ENCODE results near the gene SMIM35. TPM values are rescaled to one million over a fixed set of nuclear protein-coding genes. Genes with fewer than 3 reads are reported as not detected.

Gene SMIM35
- total RNA-seq, 3 donors from 2014 or later: not detected

DNA sequence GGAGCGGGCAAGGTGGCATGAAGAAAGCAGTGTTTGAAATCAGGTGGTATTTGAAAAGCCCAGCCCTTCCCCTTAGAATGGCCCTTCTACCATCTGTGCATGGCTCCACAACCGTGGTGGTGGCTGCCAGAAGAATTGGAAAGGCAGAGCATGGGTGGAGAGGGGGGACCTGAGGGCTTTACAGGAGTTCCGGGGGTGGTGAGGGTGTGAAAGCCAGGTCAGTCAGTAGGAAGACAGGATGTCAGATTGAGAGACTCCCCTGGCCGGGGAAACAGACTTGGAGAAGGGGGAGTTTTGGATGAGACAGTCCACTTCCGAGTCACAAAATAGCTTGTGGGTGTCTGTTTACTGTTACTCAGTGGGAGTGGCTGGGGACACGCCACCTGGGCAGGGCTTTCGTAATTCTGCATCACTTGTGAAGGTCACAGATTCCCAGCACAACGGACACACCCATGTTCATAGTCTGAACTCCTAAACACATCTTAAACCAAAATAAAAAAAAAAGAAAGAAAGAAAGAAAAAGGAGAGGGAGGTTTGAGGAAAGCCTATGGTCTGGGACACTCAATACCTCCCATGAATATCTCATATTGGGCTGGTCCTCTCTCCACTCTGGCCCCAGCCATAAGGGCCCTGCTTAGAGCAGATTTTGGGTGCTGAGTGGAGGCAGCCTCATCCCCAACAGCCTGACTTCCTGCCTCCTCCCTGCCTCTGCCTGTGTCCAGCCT, 24.4 kb upstream of the SMIM35 start:
- Histone ChIP-seq H3K9me3 (no peaks in the 10 kb centered on the region), H3K27me3 (no peaks in the 10 kb centered on the region), H3K36me3 (no peaks in the 10 kb centered on the region), H3K4me3 (no peak overlapping the region), H3K27ac (no peak overlapping the region), H3K4me1 (no peaks in the 10 kb centered on the region)
- intact Hi-C loops (cut with DNase I; ENCODE audit: low total_unique reads): no loop called here
- no peak for DNase-seq (ENCODE audit: low spot score in 2 of 2)
- TF ChIP-seq POLR2AphosphoS5 (IDR thresholded peaks at IDR 0.05): no peak
- TF ChIP-seq, protein P1, sequence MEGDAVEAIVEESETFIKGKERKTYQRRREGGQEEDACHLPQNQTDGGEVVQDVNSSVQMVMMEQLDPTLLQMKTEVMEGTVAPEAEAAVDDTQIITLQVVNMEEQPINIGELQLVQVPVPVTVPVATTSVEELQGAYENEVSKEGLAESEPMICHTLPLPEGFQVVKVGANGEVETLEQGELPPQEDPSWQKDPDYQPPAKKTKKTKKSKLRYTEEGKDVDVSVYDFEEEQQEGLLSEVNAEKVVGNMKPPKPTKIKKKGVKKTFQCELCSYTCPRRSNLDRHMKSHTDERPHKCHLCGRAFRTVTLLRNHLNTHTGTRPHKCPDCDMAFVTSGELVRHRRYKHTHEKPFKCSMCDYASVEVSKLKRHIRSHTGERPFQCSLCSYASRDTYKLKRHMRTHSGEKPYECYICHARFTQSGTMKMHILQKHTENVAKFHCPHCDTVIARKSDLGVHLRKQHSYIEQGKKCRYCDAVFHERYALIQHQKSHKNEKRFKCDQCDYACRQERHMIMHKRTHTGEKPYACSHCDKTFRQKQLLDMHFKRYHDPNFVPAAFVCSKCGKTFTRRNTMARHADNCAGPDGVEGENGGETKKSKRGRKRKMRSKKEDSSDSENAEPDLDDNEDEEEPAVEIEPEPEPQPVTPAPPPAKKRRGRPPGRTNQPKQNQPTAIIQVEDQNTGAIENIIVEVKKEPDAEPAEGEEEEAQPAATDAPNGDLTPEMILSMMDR (IDR thresholded peaks at IDR 0.05): no peak
- TF ChIP-seq POLR2A (IDR thresholded peaks at IDR 0.05): no peak

GRCh38 chr11:118109231-118109630, 22.5 kb upstream of the SMIM35 start:
- TF ChIP-seq, protein P1 (IDR thresholded peaks at IDR 0.05): no peak
- no peak for TF ChIP-seq POLR2A (IDR thresholded peaks at IDR 0.05)
- Histone ChIP-seq H3K9me3 (no peaks in the 10 kb centered on the region), H3K4me1 (no peaks in the 10 kb centered on the region), H3K4me3 (no peak overlapping the region), H3K27ac (no peak overlapping the region), H3K27me3 (no peaks in the 10 kb centered on the region), H3K36me3 (no peaks in the 10 kb centered on the region)
- intact Hi-C loops (cut with DNase I; ENCODE audit: low total_unique reads): no loop called here
- DNase-seq (ENCODE audit: low spot score in 2 of 2): no peak

DNA sequence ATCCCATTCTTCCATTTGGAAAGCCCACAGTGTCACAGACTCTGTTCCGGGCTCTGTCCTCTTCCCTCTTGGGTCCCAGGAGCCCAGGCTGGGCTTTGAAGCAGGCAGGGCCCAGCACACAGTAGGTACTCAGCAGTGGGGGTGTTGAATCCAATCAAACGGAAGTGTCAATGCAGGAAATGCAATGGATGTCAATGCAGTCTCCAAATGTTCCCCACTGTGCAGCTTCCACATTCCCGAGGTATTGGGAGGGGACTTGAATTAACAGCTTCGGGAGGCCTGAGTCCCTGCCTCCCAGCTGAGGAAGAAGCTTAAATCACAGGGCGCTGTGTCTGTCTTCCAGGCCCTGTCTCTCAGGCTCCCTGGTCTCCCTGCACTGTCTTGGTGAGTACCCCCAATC, 21.8 kb upstream of the SMIM35 start:
- no peak for TF ChIP-seq POLR2A (IDR thresholded peaks at IDR 0.05)
- TF ChIP-seq, protein P1 (IDR thresholded peaks at IDR 0.05): no peak
- no peak for TF ChIP-seq POLR2AphosphoS5 (IDR thresholded peaks at IDR 0.05)
- Histone ChIP-seq H3K4me1 (no peaks in the 10 kb centered on the region), H3K27ac (no peak overlapping the region), H3K9me3 (no peaks in the 10 kb centered on the region), H3K36me3 (no peaks in the 10 kb centered on the region), H3K4me3 (no peak overlapping the region), H3K27me3 (no peaks in the 10 kb centered on the region)
- intact Hi-C loops (cut with DNase I; ENCODE audit: low total_unique reads): no loop called here
- DNase-seq (ENCODE audit: low spot score in 2 of 2): no peak

GRCh38 chr11:118106789-118107335, 20.1 kb upstream of the SMIM35 start:
- H3K27ac ChIP-seq: no peak overlapping the region
- H3K36me3 ChIP-seq: no peaks in the 10 kb centered on the region
- TF ChIP-seq POLR2A (IDR thresholded peaks at IDR 0.05): no peak
- TF ChIP-seq, protein P1 (IDR thresholded peaks at IDR 0.05): no peak
- no peak for TF ChIP-seq POLR2AphosphoS5 (IDR thresholded peaks at IDR 0.05)
- no peaks in the 10 kb centered on the region for H3K27me3 ChIP-seq
- H3K4me3 ChIP-seq: no peak overlapping the region
- intact Hi-C loops (cut with DNase I; ENCODE audit: low total_unique reads): no loop called here
- DNase-seq (ENCODE audit: low spot score in 2 of 2): no peak
- H3K4me1 ChIP-seq: no peaks in the 10 kb centered on the region
- no peaks in the 10 kb centered on the region for H3K9me3 ChIP-seq

- no peak for TF ChIP-seq POLR2A (IDR thresholded peaks at IDR 0.05)
- no peak for TF ChIP-seq POLR2AphosphoS5 (IDR thresholded peaks at IDR 0.05)
- TF ChIP-seq, protein P1 (IDR thresholded peaks at IDR 0.05): no peak
- no peak for DNase-seq (ENCODE audit: low spot score in 2 of 2)
- Histone ChIP-seq H3K4me1 (no peaks in the 10 kb centered on the region), H3K36me3 (no peaks in the 10 kb centered on the region), H3K27ac (no peak overlapping the region), H3K27me3 (no peaks in the 10 kb centered on the region), H3K4me3 (no peak overlapping the region), H3K9me3 (no peaks in the 10 kb centered on the region)
- intact Hi-C loops (cut with DNase I; ENCODE audit: low total_unique reads): no loop called here
These were observed 19.0 kb upstream of the SMIM35 start for GRCh38 chr11:118105657-118106305.

Measured in breast epithelium (tissue), 4 donors.